C4-2B (cell line): ENCODE results near the gene IGF2R.
"Not testable (repeated sequence)": the region's sequence is repeated elsewhere in the genome, so short reads cannot be mapped to it uniquely, and the experiment has no call there.

Experiments used
- H3K27ac ChIP-seq: fragments of 450-650 bp; 2 replicates; pipeline ENCODE4 v1.5.1; 2017
- ZFX ChIP-seq: fragments of 450-650 bp; IDR thresholded peaks from 2 replicates; pipeline ENCODE4 v1.6.1; 2017
- TF ChIP-seq, protein P1 (sequence below): fragments of 450-650 bp; conservative IDR thresholded peaks from 2 replicates; pipeline ENCODE4 v1.5.1; 2017; ENCODE audit warnings: mild to moderate bottlenecking

IGF2R gene

DNA sequence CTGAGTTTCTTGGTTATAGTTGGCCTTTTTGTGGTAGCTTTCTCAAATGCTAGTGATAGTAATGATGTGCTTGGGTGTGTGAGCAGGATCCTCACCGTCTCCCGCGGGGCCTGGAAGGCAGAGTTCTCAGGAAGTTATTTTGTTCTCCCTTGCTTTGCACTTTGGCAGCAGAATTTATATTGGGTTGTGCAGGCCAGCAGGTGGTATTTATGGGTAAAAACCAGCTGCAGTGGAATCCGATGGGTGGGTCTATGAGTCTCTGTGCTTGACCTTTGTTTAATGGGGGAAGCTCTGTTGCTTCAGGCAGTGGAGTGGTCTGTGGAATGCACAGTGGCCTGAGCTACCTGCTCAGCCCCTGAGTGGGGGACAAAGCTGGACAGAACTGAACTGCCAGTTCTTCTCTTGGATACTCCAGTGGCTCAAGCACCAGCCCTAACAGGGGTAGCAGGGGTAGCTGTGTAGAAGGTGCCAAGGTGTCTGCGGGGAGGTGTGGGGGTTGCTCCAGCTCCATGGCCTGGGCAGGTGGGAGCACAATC lies 27.3 kb downstream of the IGF2R start:
- no peak for TF ChIP-seq ZFX
- TF ChIP-seq, protein P1, sequence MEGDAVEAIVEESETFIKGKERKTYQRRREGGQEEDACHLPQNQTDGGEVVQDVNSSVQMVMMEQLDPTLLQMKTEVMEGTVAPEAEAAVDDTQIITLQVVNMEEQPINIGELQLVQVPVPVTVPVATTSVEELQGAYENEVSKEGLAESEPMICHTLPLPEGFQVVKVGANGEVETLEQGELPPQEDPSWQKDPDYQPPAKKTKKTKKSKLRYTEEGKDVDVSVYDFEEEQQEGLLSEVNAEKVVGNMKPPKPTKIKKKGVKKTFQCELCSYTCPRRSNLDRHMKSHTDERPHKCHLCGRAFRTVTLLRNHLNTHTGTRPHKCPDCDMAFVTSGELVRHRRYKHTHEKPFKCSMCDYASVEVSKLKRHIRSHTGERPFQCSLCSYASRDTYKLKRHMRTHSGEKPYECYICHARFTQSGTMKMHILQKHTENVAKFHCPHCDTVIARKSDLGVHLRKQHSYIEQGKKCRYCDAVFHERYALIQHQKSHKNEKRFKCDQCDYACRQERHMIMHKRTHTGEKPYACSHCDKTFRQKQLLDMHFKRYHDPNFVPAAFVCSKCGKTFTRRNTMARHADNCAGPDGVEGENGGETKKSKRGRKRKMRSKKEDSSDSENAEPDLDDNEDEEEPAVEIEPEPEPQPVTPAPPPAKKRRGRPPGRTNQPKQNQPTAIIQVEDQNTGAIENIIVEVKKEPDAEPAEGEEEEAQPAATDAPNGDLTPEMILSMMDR = no peak
- H3K27ac ChIP-seq = no peak overlapping the region

DNA sequence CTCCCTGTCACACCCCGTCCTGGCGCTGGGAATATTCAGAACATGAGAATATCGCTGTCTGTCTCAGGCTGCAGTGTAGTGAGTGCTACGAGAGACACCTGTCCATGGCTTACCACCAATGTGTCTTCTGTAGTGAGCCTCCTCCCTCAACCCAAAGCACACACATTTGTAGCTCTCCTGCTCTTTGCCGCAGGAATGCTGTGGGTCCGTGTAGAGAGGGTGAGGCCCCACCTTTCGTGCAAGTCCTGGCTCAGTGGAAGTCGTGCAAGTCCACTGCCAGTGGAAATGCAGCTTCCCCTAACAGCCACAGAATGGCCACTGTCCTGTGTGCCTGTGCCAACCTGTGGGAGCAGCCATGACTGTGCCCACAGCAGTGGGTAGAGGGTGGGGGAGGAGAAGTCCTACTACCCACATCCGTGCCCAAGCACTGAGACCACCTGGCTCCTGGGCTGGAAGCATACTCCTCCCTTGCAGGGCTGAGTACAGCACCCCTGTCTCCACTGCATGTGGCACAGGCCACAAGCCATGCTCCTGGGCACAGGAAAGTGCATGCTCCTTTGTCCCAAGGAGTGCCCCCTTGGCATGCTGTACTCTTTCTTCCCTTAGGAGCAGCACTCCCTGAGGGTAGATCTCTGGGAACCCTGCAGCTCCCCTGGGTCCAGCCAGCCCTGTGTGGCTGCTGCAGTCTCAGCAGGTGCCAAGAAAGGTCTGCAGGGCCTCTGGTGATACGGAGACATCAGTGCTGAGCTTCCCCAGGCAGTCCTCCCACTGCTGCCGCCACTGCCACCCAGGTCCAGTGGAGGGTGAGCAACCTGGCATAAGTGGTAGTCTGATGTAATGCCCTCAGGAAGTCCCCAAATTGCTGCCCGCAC lies 28.0 kb downstream of the IGF2R start:
- no peak for TF ChIP-seq ZFX
- TF ChIP-seq, protein P1 = no peak
- no peak overlapping the region for H3K27ac ChIP-seq

DNA sequence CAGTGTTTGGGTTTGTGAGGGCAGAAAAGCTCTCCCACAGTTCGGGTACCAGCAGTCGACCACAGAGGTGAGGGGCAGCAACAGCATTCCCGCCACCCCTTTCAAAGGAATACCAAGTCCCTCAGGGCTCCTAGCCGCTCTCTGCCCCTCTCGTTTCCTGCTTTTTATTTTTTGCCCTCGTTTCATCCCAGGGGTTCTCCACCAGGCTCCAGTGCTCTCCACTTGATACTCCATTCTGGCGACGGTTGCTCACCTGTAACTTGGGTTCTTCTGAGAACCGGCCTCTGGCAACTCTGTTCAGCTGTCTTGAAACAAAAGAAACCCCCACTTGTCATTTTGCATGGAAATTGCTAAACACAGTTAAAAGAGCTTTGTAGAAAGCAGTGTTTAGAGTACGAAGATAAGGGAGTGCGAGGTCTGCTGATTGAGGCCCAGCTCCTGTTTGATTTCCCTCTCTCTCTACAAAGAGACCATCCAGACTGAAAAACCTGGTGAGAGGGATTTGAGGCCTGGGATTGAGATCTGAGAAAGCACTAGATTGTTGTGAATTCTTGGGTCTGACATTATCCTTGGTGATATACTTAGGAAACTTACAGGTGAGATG lies 28.7 kb downstream of the IGF2R start:
- no peak overlapping the region for H3K27ac ChIP-seq

DNA sequence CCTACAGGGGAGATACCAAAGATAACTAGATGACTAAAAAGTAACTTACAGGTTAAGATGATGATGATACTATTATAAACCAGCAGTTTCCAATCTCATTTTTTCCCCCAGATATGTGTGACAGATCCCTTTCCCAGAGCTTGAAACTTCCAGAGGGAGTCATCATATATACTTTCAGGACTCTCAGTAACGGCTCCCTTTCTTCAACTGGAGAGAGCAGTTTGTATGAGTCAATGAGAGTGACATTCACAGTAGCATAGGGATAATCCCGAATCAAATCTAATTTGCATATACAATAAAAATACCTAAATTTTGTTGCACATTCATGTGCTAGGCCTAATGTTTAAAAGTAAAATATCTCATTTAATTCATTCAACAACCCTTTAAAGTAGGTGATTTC lies 29.7 kb downstream of the IGF2R start:
- TF ChIP-seq ZFX = no peak
- TF ChIP-seq, protein P1 = no peak
- no peak overlapping the region for H3K27ac ChIP-seq

More for the DNA sequence above, 28.7 kb downstream of the IGF2R start:
- no peak for TF ChIP-seq ZFX
- TF ChIP-seq, protein P1 = no peak

DNA sequence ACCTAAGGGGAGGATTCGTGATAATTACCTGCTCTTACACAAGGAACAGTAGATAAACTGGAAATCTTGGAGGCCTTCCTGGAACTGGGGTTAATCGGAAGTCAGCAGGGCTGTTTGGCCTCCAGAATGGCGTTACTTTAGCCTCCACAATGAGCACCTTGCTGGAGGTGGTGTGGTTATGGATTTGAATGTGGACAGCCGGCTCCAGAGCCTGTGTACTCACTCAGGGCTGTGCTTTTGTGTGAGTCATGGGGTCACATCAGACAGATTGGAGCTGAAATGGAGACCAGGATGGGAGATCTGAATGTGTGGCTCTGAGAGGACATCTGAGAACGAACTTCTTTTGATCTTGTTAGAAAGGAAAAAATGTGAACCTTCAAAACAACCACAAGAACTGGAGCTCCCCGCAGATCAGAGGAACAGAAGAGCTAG lies 30.4 kb downstream of the IGF2R start:
- TF ChIP-seq, protein P1 = no peak
- TF ChIP-seq ZFX = no peak
- no peak overlapping the region for H3K27ac ChIP-seq

DNA sequence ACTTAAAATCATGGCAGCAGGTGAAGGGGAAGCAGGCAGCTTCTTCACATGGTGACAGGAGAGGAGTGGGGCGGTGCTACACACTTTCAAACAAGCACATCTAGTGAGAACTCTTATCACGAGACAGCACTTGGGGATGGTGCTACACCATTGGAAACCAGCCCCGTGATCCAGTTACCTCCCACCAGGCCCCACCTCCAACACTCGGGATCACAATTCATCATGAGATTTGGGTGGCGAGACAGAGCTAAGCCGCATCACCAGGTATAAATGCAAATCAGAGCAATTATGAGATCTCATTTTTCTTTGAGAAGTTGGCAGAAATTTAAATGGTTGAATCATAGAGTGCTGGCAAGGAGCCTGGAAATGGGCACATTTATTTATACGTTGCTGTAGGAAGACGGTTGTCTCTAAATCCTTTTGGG lies 31.4 kb downstream of the IGF2R start:
- no peak for TF ChIP-seq ZFX
- TF ChIP-seq, protein P1 = no peak

DNA sequence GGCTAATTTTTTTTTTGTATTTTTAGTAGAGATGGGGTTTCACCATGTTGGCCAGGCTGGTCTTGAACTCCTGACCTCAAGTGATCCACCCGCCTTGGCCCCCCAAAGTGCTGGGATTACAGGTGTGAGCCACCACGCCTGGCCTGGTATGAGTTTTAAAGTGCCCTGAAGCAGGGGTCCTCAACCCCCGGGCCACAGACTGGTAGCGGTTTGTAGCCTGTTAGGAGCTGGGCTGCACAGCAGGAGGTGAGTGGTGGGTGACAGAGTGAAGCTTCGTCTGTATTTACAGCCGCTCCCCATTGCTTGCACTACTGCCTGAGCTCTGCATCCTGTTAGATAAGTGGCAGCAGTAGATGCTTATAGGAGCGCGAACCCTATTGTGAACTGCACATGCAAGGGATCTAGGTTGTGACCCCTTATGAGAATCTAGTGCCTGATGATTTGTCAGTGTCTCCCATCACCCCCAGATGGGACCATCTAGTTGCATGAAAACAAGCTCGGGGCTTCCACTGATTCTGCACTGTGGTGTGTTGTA lies 32.1 kb downstream of the IGF2R start:
- not testable (repeated sequence) for H3K27ac ChIP-seq

More for the DNA sequence above, 31.4 kb downstream of the IGF2R start:
- H3K27ac ChIP-seq = no peak overlapping the region
